NT2/D1 (cell line): Measurements from ENCODE around the gene TCF25.

Experiments
- DNase-seq: peaks from one replicate; pipeline ENCODE4 v3.0.0-alpha.2; 2011; ENCODE audit warnings: low read depth, low spot score
- H3K27me3 ChIP-seq: 2 replicates; pipeline ENCODE4 v1.6.0; 2011; ENCODE audit warnings: mild to moderate bottlenecking; ENCODE audit not compliant: insufficient read length, insufficient read depth
- H3K36me3 ChIP-seq: 2 replicates; pipeline ENCODE4 v1.6.1; 2011; ENCODE audit warnings: mild to moderate bottlenecking, low read length, mixed read lengths; ENCODE audit not compliant: insufficient read depth, insufficient read length
- H3K4me1 ChIP-seq: 2 replicates; pipeline ENCODE4 v1.5.1; 2011; ENCODE audit not compliant: insufficient read depth, insufficient read length
- H3K4me3 ChIP-seq: 2 replicates; pipeline ENCODE4 v1.5.1; 2011; ENCODE audit warnings: low read depth; ENCODE audit not compliant: insufficient read length
- H3K9ac ChIP-seq: 2 replicates; pipeline ENCODE4 v1.6.0; 2011; ENCODE audit warnings: low read depth; ENCODE audit not compliant: insufficient read length
- H3K9me3 ChIP-seq: 2 replicates; pipeline ENCODE4 v1.5.1; 2011; ENCODE audit warnings: mild to moderate bottlenecking, low read length; ENCODE audit not compliant: insufficient read depth
- SUZ12 ChIP-seq: IDR thresholded peaks from 2 replicates; pipeline ENCODE4 v1.6.1; 2011; ENCODE audit not compliant: insufficient read length, insufficient read depth; ENCODE audit errors: extremely low read depth
- YY1 ChIP-seq: IDR thresholded peaks from 2 replicates; pipeline ENCODE4 v1.6.1; 2011; ENCODE audit not compliant: insufficient read length, insufficient read depth
- ZNF274 ChIP-seq: IDR thresholded peaks from 2 replicates; pipeline ENCODE4 v1.6.1; 2011; ENCODE audit warnings: mild to moderate bottlenecking, low read depth, low read length

TCF25 gene

DNA sequence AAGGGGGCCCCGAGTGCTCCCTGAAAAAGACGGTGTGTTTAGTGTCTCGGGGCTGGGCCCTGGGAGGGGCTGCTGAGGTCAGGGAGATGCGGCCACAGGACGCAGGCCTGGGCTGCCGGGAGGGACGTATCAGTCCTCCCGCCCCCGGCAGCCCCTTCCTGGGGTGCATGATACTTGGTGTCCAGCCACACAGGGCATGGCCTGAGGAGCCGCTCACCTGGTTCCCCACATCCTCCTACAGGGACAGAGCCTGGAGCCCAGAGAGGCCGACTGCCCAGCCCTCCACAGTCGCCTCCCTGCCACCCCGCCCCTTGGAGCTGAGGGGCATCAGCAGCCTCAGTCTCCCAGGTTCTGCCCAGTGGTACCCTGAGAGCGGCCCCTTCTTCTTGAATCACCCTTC, 63.1 kb downstream of the TCF25 start:
- peaks cover 53% of the 10 kb centered on the region for H3K36me3 ChIP-seq
- peaks cover 2% of the 10 kb centered on the region for H3K4me1 ChIP-seq
- H3K27me3 ChIP-seq, result no peaks in the 10 kb centered on the region
- TF ChIP-seq YY1 (no peak), ZNF274 (no peak), SUZ12 (no peak)
- H3K9ac ChIP-seq, result no peak overlapping the region
- no peaks in the 10 kb centered on the region for H3K9me3 ChIP-seq
- no peak overlapping the region for H3K4me3 ChIP-seq
- DNase-seq, result no peak

DNA sequence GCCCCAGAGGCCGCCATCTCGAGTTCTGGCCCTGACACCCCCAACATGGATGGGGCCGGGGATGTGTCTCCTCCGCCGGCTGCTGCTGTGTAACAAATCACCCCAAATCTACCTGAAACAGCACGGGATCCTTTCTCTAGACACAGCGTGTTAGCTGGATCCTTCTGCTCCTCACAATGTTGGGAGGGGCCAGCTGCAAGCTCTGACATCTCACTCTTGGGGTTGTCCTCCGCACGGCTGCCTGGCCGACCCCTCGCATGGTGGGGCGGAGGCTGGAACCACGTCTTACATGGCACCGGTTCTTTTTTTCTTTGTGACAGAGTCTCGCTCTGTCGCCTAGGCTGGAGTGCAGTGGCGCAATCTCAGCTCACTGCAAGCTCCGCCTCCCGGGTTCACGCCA, 63.6 kb downstream of the TCF25 start:
- Histone ChIP-seq H3K27me3 (no peaks in the 10 kb centered on the region), H3K36me3 (peaks cover 48% of the 10 kb centered on the region), H3K4me3 (no peak overlapping the region), H3K4me1 (peaks cover 2% of the 10 kb centered on the region), H3K9me3 (no peaks in the 10 kb centered on the region), H3K9ac (no peak overlapping the region)
- no peak for TF ChIP-seq YY1
- TF ChIP-seq SUZ12, result no peak
- TF ChIP-seq ZNF274, result no peak
- no peak for DNase-seq

DNA sequence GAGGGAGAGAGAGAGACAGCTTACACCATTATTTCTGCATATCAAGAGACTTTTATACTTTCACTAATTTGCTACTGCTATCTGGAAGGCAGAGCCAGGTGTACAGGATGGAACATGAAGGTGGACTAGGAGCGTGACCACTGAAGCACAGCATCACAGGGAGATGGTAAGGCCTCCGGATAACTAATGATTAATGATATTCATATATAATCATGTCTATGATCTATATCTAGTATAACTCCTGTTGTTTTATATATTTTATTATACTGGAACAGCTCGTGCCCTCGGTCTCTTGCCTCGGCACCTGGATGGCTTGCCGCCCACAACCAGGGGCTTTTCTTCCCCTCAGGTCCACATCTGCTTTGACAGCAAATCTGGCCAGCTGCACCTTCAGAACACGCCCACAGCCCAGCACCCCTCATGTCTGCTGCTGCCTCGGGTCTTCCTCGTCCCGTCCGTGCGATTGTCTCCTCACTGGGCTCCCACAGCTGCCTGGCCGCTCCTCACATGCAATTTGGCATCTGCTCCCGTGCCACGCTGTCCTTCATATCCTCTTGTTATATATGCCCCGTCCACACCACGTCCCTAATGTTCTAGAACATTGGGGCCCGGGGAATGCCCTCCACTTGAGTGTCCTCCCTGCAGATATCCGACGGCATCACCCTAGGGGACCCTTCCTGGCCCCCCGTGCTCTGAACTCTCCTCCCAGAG, 64.9 kb downstream of the TCF25 start:
- no peak for TF ChIP-seq SUZ12
- no peak for TF ChIP-seq ZNF274
- TF ChIP-seq YY1, result no peak
- no peaks in the 10 kb centered on the region for H3K9me3 ChIP-seq
- peaks cover 35% of the 10 kb centered on the region for H3K36me3 ChIP-seq
- no peak overlapping the region for H3K9ac ChIP-seq
- no peak for DNase-seq
- peaks cover 2% of the 10 kb centered on the region for H3K4me1 ChIP-seq
- H3K27me3 ChIP-seq, result no peaks in the 10 kb centered on the region
- H3K4me3 ChIP-seq, result no peak overlapping the region

DNA sequence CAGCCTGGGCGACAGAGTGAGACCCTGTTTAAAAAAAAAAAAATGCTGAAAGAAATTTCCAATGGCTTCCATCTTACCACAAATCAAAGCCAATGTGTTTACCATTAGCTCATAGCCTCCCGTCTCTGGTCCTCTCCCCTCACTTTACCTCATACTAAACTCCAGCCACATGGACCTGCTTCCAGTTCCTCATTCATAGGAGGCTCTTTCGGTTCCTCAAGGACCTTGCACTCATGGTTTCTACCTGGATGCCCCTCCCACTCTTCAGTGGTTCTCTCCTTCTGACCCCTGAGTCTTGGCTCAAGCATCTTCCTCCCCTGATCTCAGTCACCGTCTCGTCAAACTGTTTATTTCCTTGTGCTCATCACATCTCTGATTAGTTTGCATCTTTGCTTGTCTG, 71.4 kb downstream of the TCF25 start:
- Histone ChIP-seq H3K4me1 (peaks cover 9% of the 10 kb centered on the region), H3K36me3 (no peaks in the 10 kb centered on the region), H3K9ac (no peak overlapping the region), H3K4me3 (no peak overlapping the region), H3K9me3 (no peaks in the 10 kb centered on the region), H3K27me3 (peaks cover 30% of the 10 kb centered on the region)
- TF ChIP-seq ZNF274 (no peak), YY1 (no peak), SUZ12 (no peak)
- DNase-seq, result no peak

DNA sequence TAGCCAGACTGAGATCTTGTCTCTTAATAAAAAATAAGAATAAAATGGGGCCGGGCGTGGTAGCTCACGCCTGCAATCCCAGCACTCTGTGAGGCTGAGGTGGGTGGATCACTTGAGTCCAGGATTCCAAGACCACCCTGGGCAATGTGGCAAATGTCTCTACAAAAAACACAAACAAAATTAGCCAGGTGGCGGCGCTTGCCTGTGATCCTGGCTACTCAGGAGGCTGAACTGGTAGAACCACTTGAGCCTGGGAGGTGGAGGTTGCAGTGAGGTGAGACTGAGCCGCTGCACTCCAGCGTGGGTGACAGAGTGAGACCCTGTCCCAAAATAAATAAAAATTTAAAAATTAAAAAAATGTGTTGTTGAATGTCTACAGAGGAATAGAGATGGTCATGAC, 72.3 kb downstream of the TCF25 start:
- TF ChIP-seq SUZ12 (no peak), YY1 (no peak), ZNF274 (no peak)
- H3K27me3 ChIP-seq, result peaks cover 33% of the 10 kb centered on the region

DNA sequence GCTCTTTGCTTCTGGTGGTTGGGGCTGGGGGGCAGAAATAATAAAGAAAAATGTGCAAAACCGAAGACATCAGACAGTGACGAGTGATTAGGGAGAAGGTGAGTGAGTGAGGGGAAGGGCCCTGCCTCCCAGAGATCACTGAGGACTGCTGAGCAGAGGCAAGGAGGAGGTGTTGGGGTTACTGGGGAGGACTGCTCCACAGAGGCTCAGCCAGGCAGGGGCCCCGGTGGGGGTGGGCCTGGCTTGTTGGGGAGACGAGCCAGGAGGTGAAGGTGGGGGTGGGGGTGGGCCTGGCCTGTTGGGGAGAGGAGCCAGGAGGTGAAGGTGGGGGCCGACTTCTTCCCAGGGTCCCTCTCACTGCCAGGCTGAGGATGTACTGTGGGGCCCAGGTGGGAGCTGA, 73.1 kb downstream of the TCF25 start:
- no peaks in the 10 kb centered on the region for H3K9me3 ChIP-seq
- H3K36me3 ChIP-seq, result no peaks in the 10 kb centered on the region
- peaks cover 33% of the 10 kb centered on the region for H3K27me3 ChIP-seq
- H3K4me1 ChIP-seq, result peaks cover 9% of the 10 kb centered on the region
- no peak for DNase-seq
- H3K4me3 ChIP-seq, result peak overlapping the region; percentile 2
- TF ChIP-seq YY1, result no peak
- no peak for TF ChIP-seq ZNF274
- TF ChIP-seq SUZ12, result no peak
- no peak overlapping the region for H3K9ac ChIP-seq

More for the DNA sequence above, 72.3 kb downstream of the TCF25 start:
- H3K9me3 ChIP-seq, result no peaks in the 10 kb centered on the region
- no peaks in the 10 kb centered on the region for H3K36me3 ChIP-seq
- DNase-seq, result no peak
- no peak overlapping the region for H3K4me3 ChIP-seq
- no peak overlapping the region for H3K9ac ChIP-seq
- H3K4me1 ChIP-seq, result peaks cover 9% of the 10 kb centered on the region

DNA sequence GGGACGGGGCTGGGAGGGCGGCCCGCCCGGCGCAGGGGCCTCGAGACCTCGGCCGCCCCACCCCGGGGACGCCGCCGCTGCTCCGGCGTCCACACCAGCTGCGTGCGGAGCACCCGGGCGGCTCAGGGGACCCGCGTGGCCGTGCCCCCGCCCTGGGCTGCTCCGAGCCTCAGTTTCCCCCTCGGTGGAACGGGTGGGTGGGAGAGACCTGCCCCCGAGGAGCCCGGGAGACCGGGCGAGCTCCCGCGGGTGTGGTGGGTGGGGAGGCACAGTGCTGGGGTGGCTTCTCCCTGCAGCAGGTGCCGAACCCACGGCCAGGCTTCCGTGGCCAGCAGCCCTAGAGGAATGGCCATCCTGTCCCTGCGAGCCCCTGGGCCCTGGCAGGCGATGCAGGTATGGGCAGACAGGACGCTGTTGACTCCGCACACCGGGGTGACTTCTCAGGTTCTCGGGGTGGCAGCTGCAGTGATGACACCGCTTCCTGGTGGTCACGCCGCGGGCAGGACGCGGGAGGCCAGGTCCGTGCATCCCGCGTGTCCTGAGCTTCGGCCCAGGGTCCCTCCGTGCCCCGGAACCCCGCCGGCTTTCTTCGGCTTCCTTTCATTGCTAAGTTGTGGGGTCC, 75.8 kb downstream of the TCF25 start:
- DNase-seq, result no peak
- peaks cover 33% of the 10 kb centered on the region for H3K27me3 ChIP-seq
- TF ChIP-seq SUZ12, result no peak
- TF ChIP-seq YY1, result no peak
- no peak for TF ChIP-seq ZNF274
- peak overlapping the region; percentile 71 for H3K4me3 ChIP-seq
- H3K9me3 ChIP-seq, result no peaks in the 10 kb centered on the region
- peaks cover 11% of the 10 kb centered on the region for H3K36me3 ChIP-seq
- peak overlapping the region; percentile 85 for H3K9ac ChIP-seq
- H3K4me1 ChIP-seq, result peaks cover 12% of the 10 kb centered on the region
